Left ventricle myocardium inferior (tissue), 1 donor: Measurements from ENCODE around the gene ASB1. TPM values are rescaled to one million over a fixed set of nuclear protein-coding genes. Genes with fewer than 3 reads are reported as not detected.

ENCODE experiments used
- DNase-seq: peaks from one replicate; pipeline ENCODE4 v3.0.0-alpha.2; 2020
- H3K27ac ChIP-seq: fragments of 200-600 bp; replicated peaks from 2 replicates; pipeline ENCODE4 v1.8.0; 2021
- H3K27me3 ChIP-seq: fragments of 200-600 bp; 2 replicates; pipeline ENCODE4 v1.8.0; 2021; ENCODE audit warnings: low read depth
- H3K36me3 ChIP-seq: fragments of 200-600 bp; 2 replicates; pipeline ENCODE4 v1.8.0; 2021
- H3K4me1 ChIP-seq: fragments of 200-600 bp; 2 replicates; pipeline ENCODE4 v1.8.0; 2021
- H3K4me3 ChIP-seq: fragments of 200-600 bp; 2 replicates; pipeline ENCODE4 v1.8.0; 2021; ENCODE audit warnings: mild to moderate bottlenecking, moderate library complexity
- H3K9me3 ChIP-seq: fragments of 200-600 bp; replicated peaks from 2 replicates; pipeline ENCODE4 v1.8.0; 2021
- CTCF ChIP-seq: fragments of 200-600 bp; IDR thresholded peaks from 2 replicates; pipeline ENCODE4 v1.8.0; 2021; ENCODE audit warnings: antibody characterized with exemption, mild to moderate bottlenecking, borderline replicate concordance
- intact Hi-C: fragments of 100-400 bp; cut with micrococcal nuclease; formaldehyde crosslinking; loops from one replicate; pipeline ENCODE4 v1.11.0; 2022
- long read RNA-seq: library from polyadenylated mRNA; unstranded; transcript quantifications from one replicate; pipeline ENCODE4 v2.0.0, GENCODE V29; 2021
- total RNA-seq: library from RNA; stranded (reverse); fragmentation: NEBNext Ultra II Directional; extraction: Animal tissue kit (Norgen Biotek cat#: 25700); gene quantifications from one replicate; pipeline ENCODE4 v1.2.1, GENCODE V29; 2021
- donor health status: DM: no; HTN: yes; CAD: no; lungs with severe emphysema.

Gene ASB1
- total RNA-seq = 52.6 TPM
- long read RNA-seq, full-length matches to known transcripts = 9 of 44 reads
- long read RNA-seq, partial matches to known transcripts = 7 of 44 reads
- long read RNA-seq, other reads (novel, unspliced or antisense) = 28 of 44 reads

GRCh38 chr2:238426568-238427434 is at the start of gene ASB1:
Gene ASB1 (plus strand): TSS chr2:238426927. CDS start chr2:238427071, 144 bp downstream.
- H3K27ac ChIP-seq = peak within 1 kb of the TSS; percentile 92
- peaks cover 16% of the 10 kb centered on the region for H3K9me3 ChIP-seq
- H3K4me1 ChIP-seq = peaks cover 46% of the 10 kb centered on the region
- H3K36me3 ChIP-seq = peaks cover 9% of the 10 kb centered on the region
- H3K27me3 ChIP-seq = peaks cover 48% of the 10 kb centered on the region
- intact Hi-C loops = no loop called here
- peak within 1 kb of the TSS; percentile 92 for H3K4me3 ChIP-seq
- peak; percentile 79 for DNase-seq
- no peak for TF ChIP-seq CTCF

- peaks cover 41% of the 10 kb centered on the region for H3K4me1 ChIP-seq
- no peak for DNase-seq
- peaks cover 9% of the 10 kb centered on the region for H3K36me3 ChIP-seq
- no peak for TF ChIP-seq CTCF
- H3K27ac ChIP-seq = peak overlapping the region; percentile 79
- intact Hi-C loops = no loop called here
- no peaks in the 10 kb centered on the region for H3K9me3 ChIP-seq
- no peak overlapping the region for H3K4me3 ChIP-seq
- H3K27me3 ChIP-seq = no peaks in the 10 kb centered on the region
Observed at GRCh38 chr2:238378230-238379095, 48.3 kb upstream of the ASB1 start.

GRCh38 chr2:238379096-238379810 is 47.5 kb upstream of the ASB1 start:
- Histone ChIP-seq H3K27me3 (no peaks in the 10 kb centered on the region), H3K9me3 (no peaks in the 10 kb centered on the region), H3K36me3 (peaks cover 9% of the 10 kb centered on the region), H3K4me3 (no peak overlapping the region), H3K4me1 (peaks cover 41% of the 10 kb centered on the region), H3K27ac (peak overlapping the region; percentile 79)
- no peak for TF ChIP-seq CTCF
- DNase-seq = no peak
- intact Hi-C loops = no loop called here

GRCh38 chr2:238380336-238380735 is 46.4 kb upstream of the ASB1 start:
- intact Hi-C loops = no loop called here
- H3K4me1 ChIP-seq = peaks cover 41% of the 10 kb centered on the region
- no peaks in the 10 kb centered on the region for H3K27me3 ChIP-seq
- peak overlapping the region; percentile 79 for H3K27ac ChIP-seq
- H3K9me3 ChIP-seq = no peaks in the 10 kb centered on the region
- no peak for DNase-seq
- H3K36me3 ChIP-seq = peaks cover 9% of the 10 kb centered on the region
- TF ChIP-seq CTCF = no peak
- H3K4me3 ChIP-seq = no peak overlapping the region

DNA sequence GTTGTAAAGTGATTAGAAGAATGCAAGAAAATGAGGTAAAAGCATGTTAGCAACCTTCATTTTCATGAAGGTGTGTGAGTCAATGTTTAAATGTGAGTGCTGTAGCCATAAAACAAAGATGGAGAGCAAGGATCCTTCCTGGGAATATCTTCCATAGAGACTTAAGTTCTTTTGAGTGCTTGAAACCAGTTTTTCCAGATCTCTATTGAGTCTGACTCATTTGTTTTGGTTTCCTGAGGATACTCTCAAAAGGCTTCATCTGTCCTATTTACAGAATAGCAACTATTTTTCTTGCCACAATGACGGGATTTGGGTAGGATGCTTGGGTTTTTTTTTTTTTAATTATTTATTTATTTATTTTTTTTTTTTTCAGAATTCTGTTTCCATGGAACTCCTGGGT is 45.9 kb upstream of the ASB1 start:
- Histone ChIP-seq H3K36me3 (peaks cover 9% of the 10 kb centered on the region), H3K27ac (no peak overlapping the region), H3K27me3 (no peaks in the 10 kb centered on the region), H3K4me3 (no peak overlapping the region), H3K4me1 (peaks cover 40% of the 10 kb centered on the region), H3K9me3 (no peaks in the 10 kb centered on the region)
- intact Hi-C loops = no loop called here
- DNase-seq = no peak
- no peak for TF ChIP-seq CTCF
